ENCODE data around the gene ALB. TPM values are rescaled to one million over a fixed set of nuclear protein-coding genes. Genes with fewer than 3 reads are reported as not detected.

Gene ALB
- total and polyA plus RNA-seq, 2 of the 8 experiments (the other 6 are each of a cell fraction or from before 2014, with no cell fraction given) = 0.12 TPM; not detected in 1

DNA sequence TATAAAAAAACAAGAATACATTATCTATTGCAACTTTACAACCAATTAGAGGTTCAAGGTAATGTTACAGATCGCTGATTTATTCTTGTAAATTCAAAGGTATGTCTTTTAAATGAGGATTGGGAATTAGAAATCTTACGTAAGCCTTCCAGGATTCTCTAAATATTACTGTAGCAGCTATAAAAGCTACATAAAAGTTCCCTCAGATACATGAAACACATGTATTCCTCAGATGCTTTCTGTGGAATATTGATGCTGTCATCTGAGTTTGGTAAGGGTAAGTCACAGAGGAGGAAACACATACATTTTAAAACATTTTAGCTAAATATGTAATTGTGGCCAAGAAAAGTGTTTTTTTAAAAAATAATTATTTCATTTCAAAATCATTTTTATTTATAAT, 35.4 kb downstream of the ALB start:
- no peak overlapping the region for H3K18ac ChIP-seq (ENCODE audit: extremely low read depth, low read length)
- no peak overlapping the region for H2BK5ac ChIP-seq (ENCODE audit: low read depth, low read length)
- no peaks in the 10 kb centered on the region for H3K27me3 ChIP-seq (replicated peaks in 1 of 4; ENCODE audit: control insufficient read depth in 3 of 4, extremely low read depth in 1 of 4, insufficient read depth in 3 of 4, low read length in 3 of 4)
- H3K14ac ChIP-seq (ENCODE audit: insufficient read length) = no peak overlapping the region
- no peak for FAIRE-seq
- H4K91ac ChIP-seq (replicated peaks; ENCODE audit: insufficient read length, low read length) = no peak overlapping the region
- no peak overlapping the region for H4K8ac ChIP-seq (ENCODE audit: extremely low read depth, insufficient read depth, low read length)
- DNase-seq (ENCODE audit: low read depth in 1 of 2, low spot score in 2 of 2) = no peak
- H3K36me3 ChIP-seq (ENCODE audit: control insufficient read depth in 2 of 4, insufficient read depth in 4 of 4, low read length in 3 of 4) = no peaks in the 10 kb centered on the region
- H2BK12ac ChIP-seq (ENCODE audit: low read depth, low read length) = no peak overlapping the region
- H3K56ac ChIP-seq (replicated peaks; ENCODE audit: insufficient read length, low read depth, low read length) = no peak overlapping the region
- H3K4ac ChIP-seq (replicated peaks; ENCODE audit: insufficient read length, low read depth, low read length) = no peak overlapping the region
- no peaks in the 10 kb centered on the region for H3K79me1 ChIP-seq (ENCODE audit: low read depth, low read length)
- 91% methylated on average over 2 of the region's 2 CpGs; no CpG with 5 or more reads in 1 of the 2 experiments for WGBS, 2 experiments (ENCODE audit: extremely low coverage in 1 of 2, insufficient coverage in 1 of 2, insufficient read length in 1 of 2, insufficient replicate concordance in 2 of 2, low coverage in 1 of 2, low lambda C conversion rate in 2 of 2, missing lambda C conversion rate in 1 of 2)
- no peak overlapping the region for H3K23ac ChIP-seq (ENCODE audit: insufficient read length)
- no peak overlapping the region for H2BK120ac ChIP-seq (replicated peaks; ENCODE audit: low read depth, low read length)
- H3K23me2 ChIP-seq (ENCODE audit: low read depth, low read length) = no peaks in the 10 kb centered on the region
- H2AFZ ChIP-seq (ENCODE audit: low read length) = no peak overlapping the region
- ChIA-PET POLR2A (ENCODE audit: partially characterized antibody) (no interaction called here), CTCF (ENCODE audit: partially characterized antibody) (interaction anchor here (1.5 to 1.9 kb wide), 2 partner anchors 11 to 61 kb away, joined by 3 to 10 read pairs; no protein-coding TSS in a partner anchor)
- H3K79me2 ChIP-seq (ENCODE audit: control insufficient read depth in 1 of 2, insufficient read depth in 2 of 2, low read length in 2 of 2) = no peaks in the 10 kb centered on the region
- TF ChIP-seq RAD21 (IDR thresholded peaks at IDR 0.05 in 1 of 2, conservative IDR thresholded peaks at IDR 0.05 in 1 of 2; ENCODE audit: low read depth in 2 of 2, low read length in 2 of 2) = no peak
- TF ChIP-seq EGR1 (IDR thresholded peaks at IDR 0.05; ENCODE audit: borderline replicate concordance, low read depth, low read length) = no peak
- TF ChIP-seq JUND (IDR thresholded peaks at IDR 0.05; ENCODE audit: low read length) = no peak
- no peak for TF ChIP-seq CHD2 (IDR thresholded peaks at IDR 0.05; ENCODE audit: low read length)
- TF ChIP-seq RBBP5 (IDR thresholded peaks at IDR 0.05; ENCODE audit: borderline replicate concordance, low read depth, low read length) = no peak
- TF ChIP-seq SP4 (IDR thresholded peaks at IDR 0.05; ENCODE audit: low read length) = no peak
- TF ChIP-seq HDAC6 (IDR thresholded peaks at IDR 0.05; ENCODE audit: low read depth, low read length) = no peak
- H3K9me3 ChIP-seq (ENCODE audit: insufficient read depth in 2 of 2, low read depth in 1 of 2, low read length in 1 of 2) = no peaks in the 10 kb centered on the region
- H2BK20ac ChIP-seq (ENCODE audit: low read length) = no peak overlapping the region
- no peak overlapping the region for H3K4me2 ChIP-seq (ENCODE audit: insufficient read depth in 1 of 2, low read depth in 2 of 2, low read length in 2 of 2)
- no peak overlapping the region for H3K9ac ChIP-seq (replicated peaks in 1 of 4; ENCODE audit: extremely low read depth in 1 of 4, low read depth in 3 of 4, low read length in 3 of 4)
- no peaks in the 10 kb centered on the region for H4K20me1 ChIP-seq (replicated peaks in 1 of 2; ENCODE audit: control insufficient read depth in 1 of 2, insufficient read depth in 2 of 2, low read length in 2 of 2)
- no peak overlapping the region for H2AK5ac ChIP-seq (ENCODE audit: low read depth, low read length)
- no peak overlapping the region for H3K27ac ChIP-seq (ENCODE audit: low read depth, low read length)
- H3K4me3 ChIP-seq (ENCODE audit: extremely low read depth in 1 of 4, insufficient read depth in 2 of 4, low read depth in 3 of 4, low read length in 4 of 4) = no peak overlapping the region
- no peak overlapping the region for H2BK15ac ChIP-seq (ENCODE audit: low read length)
- no peaks in the 10 kb centered on the region for H3K4me1 ChIP-seq (replicated peaks in 1 of 4; ENCODE audit: control insufficient read depth in 3 of 4, insufficient read depth in 4 of 4, low read length in 3 of 4)
- no peak overlapping the region for H4K5ac ChIP-seq (ENCODE audit: insufficient read length, low read depth, low read length)

Data from H1 (cell line).